ENCODE measurements around the gene SPTB.

The SPTB gene

DNA sequence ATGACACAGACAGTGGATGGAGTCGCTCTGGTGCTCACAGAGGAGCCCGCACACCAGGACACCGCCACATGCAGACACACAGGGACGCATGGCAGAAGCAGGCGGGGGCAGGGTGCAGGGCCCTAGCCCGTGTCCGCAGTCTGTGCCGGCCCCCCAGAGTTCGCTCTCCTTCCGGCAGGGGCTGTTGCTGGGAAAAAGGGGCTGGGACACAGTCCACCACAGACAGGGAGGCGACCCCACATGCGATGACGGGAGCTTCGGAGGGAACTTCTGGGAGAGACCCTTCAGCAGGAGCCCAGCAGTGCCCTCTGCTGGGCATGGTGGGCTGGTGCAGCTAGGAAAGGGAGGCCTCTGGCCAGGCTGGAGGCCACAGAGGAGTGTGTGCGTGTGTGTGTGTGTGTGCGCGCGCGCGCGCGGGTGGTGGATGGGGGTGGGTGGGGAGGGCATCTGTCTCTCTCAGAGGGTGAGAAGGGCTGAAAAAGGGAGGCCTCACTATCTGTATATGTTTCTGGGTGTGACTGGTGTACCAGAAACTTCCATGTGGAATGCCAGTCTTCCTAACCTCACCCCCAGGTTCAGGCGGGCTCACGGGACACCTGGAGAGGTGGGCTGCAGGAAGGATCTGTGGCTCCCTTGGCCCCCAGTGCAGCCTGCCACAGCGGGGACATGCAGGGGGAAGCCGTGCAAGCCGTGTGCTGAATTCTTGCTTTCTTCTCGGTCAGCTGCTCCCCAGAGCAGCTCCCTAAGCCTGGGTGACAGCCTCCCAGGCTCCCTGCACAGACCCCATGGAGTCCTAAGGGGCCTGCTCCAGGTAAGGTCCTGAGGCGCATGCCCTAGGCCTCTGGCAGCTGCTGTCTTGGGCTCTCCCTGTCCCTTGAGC, 114.8 kb downstream of the SPTB start (continued):
- TF ChIP-seq, protein P1, sequence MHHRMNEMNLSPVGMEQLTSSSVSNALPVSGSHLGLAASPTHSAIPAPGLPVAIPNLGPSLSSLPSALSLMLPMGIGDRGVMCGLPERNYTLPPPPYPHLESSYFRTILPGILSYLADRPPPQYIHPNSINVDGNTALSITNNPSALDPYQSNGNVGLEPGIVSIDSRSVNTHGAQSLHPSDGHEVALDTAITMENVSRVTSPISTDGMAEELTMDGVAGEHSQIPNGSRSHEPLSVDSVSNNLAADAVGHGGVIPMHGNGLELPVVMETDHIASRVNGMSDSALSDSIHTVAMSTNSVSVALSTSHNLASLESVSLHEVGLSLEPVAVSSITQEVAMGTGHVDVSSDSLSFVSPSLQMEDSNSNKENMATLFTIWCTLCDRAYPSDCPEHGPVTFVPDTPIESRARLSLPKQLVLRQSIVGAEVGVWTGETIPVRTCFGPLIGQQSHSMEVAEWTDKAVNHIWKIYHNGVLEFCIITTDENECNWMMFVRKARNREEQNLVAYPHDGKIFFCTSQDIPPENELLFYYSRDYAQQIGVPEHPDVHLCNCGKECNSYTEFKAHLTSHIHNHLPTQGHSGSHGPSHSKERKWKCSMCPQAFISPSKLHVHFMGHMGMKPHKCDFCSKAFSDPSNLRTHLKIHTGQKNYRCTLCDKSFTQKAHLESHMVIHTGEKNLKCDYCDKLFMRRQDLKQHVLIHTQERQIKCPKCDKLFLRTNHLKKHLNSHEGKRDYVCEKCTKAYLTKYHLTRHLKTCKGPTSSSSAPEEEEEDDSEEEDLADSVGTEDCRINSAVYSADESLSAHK (tag by site-specific recombination; IDR thresholded peaks at IDR 0.05), result no peak
- TF ChIP-seq, protein P2, sequence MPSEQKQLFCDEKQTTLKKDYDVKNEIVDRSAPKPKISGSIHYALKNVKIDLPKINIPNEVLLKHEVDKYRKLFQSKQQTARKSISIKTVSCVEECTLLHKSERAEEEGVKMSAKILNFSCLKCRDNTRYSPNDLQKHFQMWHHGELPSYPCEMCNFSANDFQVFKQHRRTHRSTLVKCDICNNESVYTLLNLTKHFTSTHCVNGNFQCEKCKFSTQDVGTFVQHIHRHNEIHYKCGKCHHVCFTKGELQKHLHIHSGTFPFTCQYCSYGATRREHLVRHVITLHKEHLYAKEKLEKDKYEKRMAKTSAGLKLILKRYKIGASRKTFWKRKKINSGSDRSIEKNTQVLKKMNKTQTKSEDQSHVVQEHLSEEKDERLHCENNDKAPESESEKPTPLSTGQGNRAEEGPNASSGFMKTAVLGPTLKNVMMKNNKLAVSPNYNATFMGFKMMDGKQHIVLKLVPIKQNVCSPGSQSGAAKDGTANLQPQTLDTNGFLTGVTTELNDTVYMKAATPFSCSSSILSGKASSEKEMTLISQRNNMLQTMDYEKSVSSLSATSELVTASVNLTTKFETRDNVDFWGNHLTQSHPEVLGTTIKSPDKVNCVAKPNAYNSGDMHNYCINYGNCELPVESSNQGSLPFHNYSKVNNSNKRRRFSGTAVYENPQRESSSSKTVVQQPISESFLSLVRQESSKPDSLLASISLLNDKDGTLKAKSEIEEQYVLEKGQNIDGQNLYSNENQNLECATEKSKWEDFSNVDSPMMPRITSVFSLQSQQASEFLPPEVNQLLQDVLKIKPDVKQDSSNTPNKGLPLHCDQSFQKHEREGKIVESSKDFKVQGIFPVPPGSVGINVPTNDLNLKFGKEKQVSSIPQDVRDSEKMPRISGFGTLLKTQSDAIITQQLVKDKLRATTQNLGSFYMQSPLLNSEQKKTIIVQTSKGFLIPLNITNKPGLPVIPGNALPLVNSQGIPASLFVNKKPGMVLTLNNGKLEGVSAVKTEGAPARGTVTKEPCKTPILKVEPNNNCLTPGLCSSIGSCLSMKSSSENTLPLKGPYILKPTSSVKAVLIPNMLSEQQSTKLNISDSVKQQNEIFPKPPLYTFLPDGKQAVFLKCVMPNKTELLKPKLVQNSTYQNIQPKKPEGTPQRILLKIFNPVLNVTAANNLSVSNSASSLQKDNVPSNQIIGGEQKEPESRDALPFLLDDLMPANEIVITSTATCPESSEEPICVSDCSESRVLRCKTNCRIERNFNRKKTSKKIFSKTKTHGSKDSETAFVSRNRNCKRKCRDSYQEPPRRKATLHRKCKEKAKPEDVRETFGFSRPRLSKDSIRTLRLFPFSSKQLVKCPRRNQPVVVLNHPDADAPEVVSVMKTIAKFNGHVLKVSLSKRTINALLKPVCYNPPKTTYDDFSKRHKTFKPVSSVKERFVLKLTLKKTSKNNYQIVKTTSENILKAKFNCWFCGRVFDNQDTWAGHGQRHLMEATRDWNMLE (tag by site-specific recombination; conservative IDR thresholded peaks at IDR 0.05; ENCODE audit: low read depth), result no peak
- TF ChIP-seq ZNF266 (tag by site-specific recombination; IDR thresholded peaks at IDR 0.05; ENCODE audit: low read depth), result no peak
- no peak for TF ChIP-seq PRDM1 (tag by site-specific recombination; IDR thresholded peaks at IDR 0.05)
- no peak for TF ChIP-seq ZFP37 (tag by site-specific recombination; IDR thresholded peaks at IDR 0.05)

GRCh38 chr14:64763801-64764621, 115.7 kb downstream of the SPTB start:
- POLR2A ChIA-PET, result interaction anchor here (1.1 kb wide), 1 partner anchor 224 kb away, joined by 3 read pairs; the partner anchor contains the start of gene HSPA2
- no peak overlapping the region for H3K4me3 ChIP-seq (ENCODE audit: low read depth, low read length)
- H3K4me1 ChIP-seq (ENCODE audit: control insufficient read depth, insufficient read depth, low read length), result peaks cover 20% of the 10 kb centered on the region
- no peak overlapping the region for H3K27ac ChIP-seq (ENCODE audit: extremely low read depth, low read depth, low read length)
- CTCF ChIA-PET, result interaction anchor here (0.6 to 3.0 kb wide), 12 partner anchors 14 to 211 kb away, joined by 3 to 25 read pairs (median 4); no protein-coding TSS in a partner anchor
- H3K36me3 ChIP-seq (ENCODE audit: control insufficient read depth in 2 of 2, insufficient read depth in 1 of 2, low read length in 2 of 2), result peaks cover 6% of the 10 kb centered on the region in 2 experiments; a peak in 2 of 3 replicates
- no peaks in the 10 kb centered on the region for H3K9me3 ChIP-seq (ENCODE audit: control insufficient read depth, insufficient read depth, low read depth, low read length)
- TF ChIP-seq GLIS1 (tag by site-specific recombination; IDR thresholded peaks at IDR 0.05) (peak; percentile 83), ZNF10 (tag by site-specific recombination; IDR thresholded peaks at IDR 0.05) (no peak), ZBTB26 (tag by site-specific recombination; optimal IDR thresholded peaks at IDR 0.05) (no peak), SCRT2 (tag by site-specific recombination; IDR thresholded peaks at IDR 0.05) (no peak), ZNF449 (tag by site-specific recombination; IDR thresholded peaks at IDR 0.05) (peak; percentile 84), GLIS2 (tag by site-specific recombination; IDR thresholded peaks at IDR 0.05) (peak; percentile 39), WT1 (tag by site-specific recombination; IDR thresholded peaks at IDR 0.05) (0 out of 2 replicates have a peak, but pooled peaks have one; percentile 11)
- TF ChIP-seq, protein P3, sequence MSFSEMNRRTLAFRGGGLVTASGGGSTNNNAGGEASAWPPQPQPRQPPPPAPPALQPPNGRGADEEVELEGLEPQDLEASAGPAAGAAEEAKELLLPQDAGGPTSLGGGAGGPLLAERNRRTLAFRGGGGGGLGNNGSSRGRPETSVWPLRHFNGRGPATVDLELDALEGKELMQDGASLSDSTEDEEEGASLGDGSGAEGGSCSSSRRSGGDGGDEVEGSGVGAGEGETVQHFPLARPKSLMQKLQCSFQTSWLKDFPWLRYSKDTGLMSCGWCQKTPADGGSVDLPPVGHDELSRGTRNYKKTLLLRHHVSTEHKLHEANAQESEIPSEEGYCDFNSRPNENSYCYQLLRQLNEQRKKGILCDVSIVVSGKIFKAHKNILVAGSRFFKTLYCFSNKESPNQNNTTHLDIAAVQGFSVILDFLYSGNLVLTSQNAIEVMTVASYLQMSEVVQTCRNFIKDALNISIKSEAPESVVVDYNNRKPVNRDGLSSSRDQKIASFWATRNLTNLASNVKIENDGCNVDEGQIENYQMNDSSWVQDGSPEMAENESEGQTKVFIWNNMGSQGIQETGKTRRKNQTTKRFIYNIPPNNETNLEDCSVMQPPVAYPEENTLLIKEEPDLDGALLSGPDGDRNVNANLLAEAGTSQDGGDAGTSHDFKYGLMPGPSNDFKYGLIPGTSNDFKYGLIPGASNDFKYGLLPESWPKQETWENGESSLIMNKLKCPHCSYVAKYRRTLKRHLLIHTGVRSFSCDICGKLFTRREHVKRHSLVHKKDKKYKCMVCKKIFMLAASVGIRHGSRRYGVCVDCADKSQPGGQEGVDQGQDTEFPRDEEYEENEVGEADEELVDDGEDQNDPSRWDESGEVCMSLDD (tag by site-specific recombination; IDR thresholded peaks at IDR 0.05), result no peak
- TF ChIP-seq, protein P4, sequence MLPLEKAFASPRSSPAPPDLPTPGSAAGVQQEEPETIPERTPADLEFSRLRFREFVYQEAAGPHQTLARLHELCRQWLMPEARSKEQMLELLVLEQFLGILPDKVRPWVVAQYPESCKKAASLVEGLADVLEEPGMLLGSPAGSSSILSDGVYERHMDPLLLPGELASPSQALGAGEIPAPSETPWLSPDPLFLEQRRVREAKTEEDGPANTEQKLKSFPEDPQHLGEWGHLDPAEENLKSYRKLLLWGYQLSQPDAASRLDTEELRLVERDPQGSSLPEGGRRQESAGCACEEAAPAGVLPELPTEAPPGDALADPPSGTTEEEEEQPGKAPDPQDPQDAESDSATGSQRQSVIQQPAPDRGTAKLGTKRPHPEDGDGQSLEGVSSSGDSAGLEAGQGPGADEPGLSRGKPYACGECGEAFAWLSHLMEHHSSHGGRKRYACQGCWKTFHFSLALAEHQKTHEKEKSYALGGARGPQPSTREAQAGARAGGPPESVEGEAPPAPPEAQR (tag by site-specific recombination; IDR thresholded peaks at IDR 0.05), result no peak

Measured in HEK293 (cell line).